Choroid plexus epithelial cell (primary cell): ENCODE data around the gene TTC7B.

ENCODE experiments used
- DNase-seq: peaks from one replicate; pipeline ENCODE4 v3.0.0-alpha.2; 2010; ENCODE audit warnings: low read depth
- H3K4me3 ChIP-seq: 2 replicates; pipeline ENCODE4 v1.5.1; 2011; ENCODE audit warnings: low read depth, mild to moderate bottlenecking, control low read depth, low read length, moderate library complexity
- TF ChIP-seq, protein P1 (sequence below): conservative IDR thresholded peaks from 2 replicates; pipeline ENCODE4 v1.5.1; 2011; ENCODE audit warnings: low read depth, mild to moderate bottlenecking, control low read depth, inconsistent platforms, low read length, moderate library complexity

The TTC7B gene

GRCh38 chr14:90547250-90547649 lies 269.0 kb downstream of the TTC7B start:
- DNase-seq, result no peak

GRCh38 chr14:90546767-90547166 lies 269.5 kb downstream of the TTC7B start:
- no peak for DNase-seq
- H3K4me3 ChIP-seq, result no peak overlapping the region
- TF ChIP-seq, protein P1, sequence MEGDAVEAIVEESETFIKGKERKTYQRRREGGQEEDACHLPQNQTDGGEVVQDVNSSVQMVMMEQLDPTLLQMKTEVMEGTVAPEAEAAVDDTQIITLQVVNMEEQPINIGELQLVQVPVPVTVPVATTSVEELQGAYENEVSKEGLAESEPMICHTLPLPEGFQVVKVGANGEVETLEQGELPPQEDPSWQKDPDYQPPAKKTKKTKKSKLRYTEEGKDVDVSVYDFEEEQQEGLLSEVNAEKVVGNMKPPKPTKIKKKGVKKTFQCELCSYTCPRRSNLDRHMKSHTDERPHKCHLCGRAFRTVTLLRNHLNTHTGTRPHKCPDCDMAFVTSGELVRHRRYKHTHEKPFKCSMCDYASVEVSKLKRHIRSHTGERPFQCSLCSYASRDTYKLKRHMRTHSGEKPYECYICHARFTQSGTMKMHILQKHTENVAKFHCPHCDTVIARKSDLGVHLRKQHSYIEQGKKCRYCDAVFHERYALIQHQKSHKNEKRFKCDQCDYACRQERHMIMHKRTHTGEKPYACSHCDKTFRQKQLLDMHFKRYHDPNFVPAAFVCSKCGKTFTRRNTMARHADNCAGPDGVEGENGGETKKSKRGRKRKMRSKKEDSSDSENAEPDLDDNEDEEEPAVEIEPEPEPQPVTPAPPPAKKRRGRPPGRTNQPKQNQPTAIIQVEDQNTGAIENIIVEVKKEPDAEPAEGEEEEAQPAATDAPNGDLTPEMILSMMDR, result no peak

More at GRCh38 chr14:90547250-90547649, 269.0 kb downstream of the TTC7B start:
- H3K4me3 ChIP-seq, result no peak overlapping the region
- TF ChIP-seq, protein P1, result no peak

DNA sequence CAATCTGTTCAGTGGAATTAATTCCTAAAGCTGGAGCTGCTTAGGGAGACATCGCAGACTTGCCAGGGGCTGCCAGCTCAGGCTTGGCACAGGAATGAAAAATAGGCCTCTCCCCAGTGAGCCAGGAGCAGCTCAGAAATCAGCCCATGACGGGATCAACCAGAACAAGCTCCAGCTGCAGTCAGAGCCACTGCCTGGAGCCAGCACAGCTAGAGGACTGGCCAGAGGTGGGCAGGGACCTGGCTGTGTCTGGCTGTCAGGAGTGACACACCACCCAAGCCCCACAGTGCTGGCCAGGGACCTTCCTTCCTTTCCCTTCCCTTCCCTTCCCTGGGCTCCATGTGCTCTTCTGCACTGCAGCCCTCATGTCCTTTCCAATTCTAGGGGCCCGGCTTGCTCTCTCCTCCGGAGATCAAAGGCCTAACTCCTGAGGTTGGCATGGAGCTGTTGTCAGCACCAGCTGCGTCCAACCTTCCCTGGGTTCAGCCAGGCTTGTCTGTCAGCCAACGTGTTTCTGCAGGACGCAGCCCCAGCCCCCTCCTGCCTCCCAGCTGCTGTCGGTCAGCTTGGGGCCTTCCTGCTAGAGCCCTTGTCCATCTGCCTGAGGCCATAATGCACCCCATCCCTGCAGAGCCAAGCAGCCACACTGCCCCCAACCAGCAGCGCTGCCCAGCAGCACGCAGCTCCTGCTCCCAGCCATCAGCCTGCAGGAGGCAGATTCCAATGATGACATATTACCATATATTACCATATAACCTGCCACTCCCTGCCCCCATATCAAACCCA lies 270.1 kb downstream of the TTC7B start:
- H3K4me3 ChIP-seq, result no peak overlapping the region
- TF ChIP-seq, protein P1, result no peak
- DNase-seq, result no peak

DNA sequence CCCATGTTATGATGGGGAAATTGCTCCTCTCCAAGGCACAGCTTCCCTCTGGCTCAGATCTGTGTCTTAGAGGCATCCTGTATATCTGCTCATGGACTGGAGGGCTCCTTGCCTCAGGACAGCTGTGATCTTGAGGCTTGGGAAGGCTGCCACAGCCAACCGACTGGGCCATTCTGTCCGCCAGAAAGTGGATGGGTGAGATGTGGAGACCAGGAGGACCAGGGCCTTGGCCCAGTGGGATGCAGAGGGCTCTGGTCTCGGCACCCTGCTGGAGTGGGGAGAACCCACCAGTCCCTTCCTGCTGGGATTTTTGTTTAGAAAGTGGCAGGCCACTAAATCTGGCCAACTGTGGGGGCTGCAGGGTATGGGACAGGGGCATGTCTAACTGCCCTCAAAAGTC lies 270.8 kb downstream of the TTC7B start:
- H3K4me3 ChIP-seq, result no peak overlapping the region
- no peak for DNase-seq
- TF ChIP-seq, protein P1, result no peak

DNA sequence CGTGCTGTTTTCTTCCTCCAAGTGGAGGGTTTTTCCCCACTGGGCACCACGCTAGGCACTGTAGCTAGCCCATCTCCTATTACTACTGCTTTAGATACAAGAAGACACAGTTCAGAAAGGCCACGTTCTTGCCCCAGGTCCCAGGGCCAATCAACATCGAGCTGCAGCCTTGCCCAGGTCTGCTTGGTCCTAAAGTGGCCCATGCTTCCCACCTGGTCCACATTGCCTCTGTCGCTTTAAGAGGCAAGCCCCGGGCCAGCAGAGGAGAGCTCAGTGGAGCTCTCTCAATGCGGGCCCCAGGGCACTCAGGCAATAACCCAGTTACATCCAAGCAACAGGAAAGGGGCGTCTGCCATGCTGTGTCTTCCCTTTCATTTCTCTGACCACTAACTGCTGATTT lies 271.3 kb downstream of the TTC7B start:
- DNase-seq, result no peak
- no peak overlapping the region for H3K4me3 ChIP-seq
- TF ChIP-seq, protein P1, result no peak

DNA sequence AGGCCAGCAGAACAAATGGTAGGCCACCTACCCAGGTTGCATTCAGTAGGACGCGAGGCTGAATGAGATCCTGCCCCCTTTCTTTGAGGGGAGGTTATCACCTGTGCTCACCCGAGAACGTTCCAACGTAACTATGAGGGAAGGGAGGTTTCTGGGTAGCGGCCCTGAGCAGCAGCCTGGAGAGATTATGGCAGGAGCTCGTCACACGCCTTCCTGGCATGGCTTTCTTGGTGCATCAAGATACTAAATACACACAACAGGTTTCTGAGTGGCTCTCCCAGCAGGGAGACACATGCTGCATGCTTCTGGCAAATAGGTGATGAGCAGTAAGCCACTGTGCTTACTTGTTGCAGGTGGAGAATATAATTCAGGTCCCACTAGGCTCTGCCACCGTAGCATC lies 271.7 kb downstream of the TTC7B start:
- TF ChIP-seq, protein P1, result no peak
- H3K4me3 ChIP-seq, result no peak overlapping the region
- DNase-seq, result no peak

GRCh38 chr14:90543876-90544275 lies 272.4 kb downstream of the TTC7B start:
- TF ChIP-seq, protein P1, result no peak
- no peak for DNase-seq
- H3K4me3 ChIP-seq, result no peak overlapping the region
